Measurements from ENCODE around the gene EEIG2. TPM values are rescaled to one million over a fixed set of nuclear protein-coding genes. Genes with fewer than 3 reads are reported as not detected.

EEIG2 gene
- total and polyA plus RNA-seq, 8 donors: 3.1 to 33.2 (median 9.7) TPM

DNA sequence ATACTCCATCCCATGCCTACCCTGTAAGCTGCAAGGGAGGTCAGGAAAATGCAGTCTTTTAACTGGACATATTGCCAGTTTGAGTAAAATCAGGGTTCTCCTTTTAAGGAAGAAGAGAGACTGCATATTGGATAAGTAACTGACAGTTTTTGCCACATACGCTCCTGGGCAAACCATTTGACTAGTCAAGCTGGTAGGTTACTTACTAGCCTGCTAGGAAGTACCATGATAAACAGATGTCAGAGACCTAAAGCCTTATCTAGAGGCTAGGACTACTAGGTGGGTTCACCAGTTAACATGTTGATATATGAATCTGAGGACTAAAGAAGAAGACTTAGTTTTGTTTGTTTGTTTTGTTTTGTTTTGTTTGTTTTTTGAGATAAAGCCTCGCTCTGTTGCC, 33.5 kb downstream of the EEIG2 start:
- no peaks in the 10 kb centered on the region for H3K9me3 ChIP-seq
- 77 to 94% (median 83%) methylated on average over 2 of the region's 2 CpGs for WGBS, 5 donors
- H3K4me3 ChIP-seq: no peak overlapping the region
- H3K4me1 ChIP-seq: peaks cover 14 to 83% (median 30%) of the 10 kb centered on the region in 4 donors
- TF ChIP-seq POLR2A (IDR thresholded peaks at IDR 0.05) (no peak), EP300 (IDR thresholded peaks at IDR 0.05) (no peak), CTCF (IDR thresholded peaks at IDR 0.05) (no peak), POLR2AphosphoS5 (IDR thresholded peaks at IDR 0.05) (no peak)
- intact Hi-C loops (cut with DNase I; ENCODE audit: low total_unique reads): no loop called here
- no peak for DNase-seq
- H3K27ac ChIP-seq: peak overlapping the region in 2 of 5 donors; percentile 76 to 79
- H3K36me3 ChIP-seq: no peaks in the 10 kb centered on the region
- H3K27me3 ChIP-seq: no peaks in the 10 kb centered on the region

DNA sequence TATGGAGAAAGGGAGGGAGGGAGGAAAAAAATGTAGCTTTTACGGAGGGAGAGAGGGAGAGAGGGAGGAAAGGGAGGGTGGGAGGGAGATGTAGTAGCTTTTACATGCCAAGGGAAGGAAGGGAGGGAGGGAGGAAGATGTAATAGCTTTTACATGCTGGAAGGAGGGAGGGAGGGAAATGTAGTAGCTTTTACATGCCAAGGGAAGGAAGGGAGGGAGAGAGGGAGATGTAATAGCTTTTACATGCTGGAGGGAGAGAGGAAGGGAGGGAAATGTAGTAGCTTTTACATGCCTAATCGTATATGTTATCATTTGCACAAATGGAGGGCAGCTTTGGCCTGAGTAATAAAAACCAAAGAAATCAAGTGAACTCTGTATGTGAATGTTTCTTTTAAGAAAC, 35.6 kb downstream of the EEIG2 start:
- Histone ChIP-seq H3K4me3 (no peak overlapping the region), H3K27ac (peak overlapping the region in 3 of 5 donors; percentile 50 to 63 (median 60)), H3K27me3 (no peaks in the 10 kb centered on the region), H3K36me3 (no peaks in the 10 kb centered on the region), H3K4me1 (peaks cover 14 to 77% (median 25%) of the 10 kb centered on the region in 4 donors), H3K9me3 (no peaks in the 10 kb centered on the region)
- WGBS, 5 donors: 8 to 22% (median 18%) methylated on average over 2 of the region's 2 CpGs
- DNase-seq: peak in 1 of 2 donors; percentile 92
- intact Hi-C loops (cut with DNase I; ENCODE audit: low total_unique reads): no loop called here
- TF ChIP-seq POLR2A (IDR thresholded peaks at IDR 0.05) (no peak), POLR2AphosphoS5 (IDR thresholded peaks at IDR 0.05) (no peak), CTCF (IDR thresholded peaks at IDR 0.05) (no peak), EP300 (IDR thresholded peaks at IDR 0.05) (no peak)

GRCh38 chr1:108597041-108597440, 37.1 kb downstream of the EEIG2 start:
- Histone ChIP-seq H3K27me3 (no peaks in the 10 kb centered on the region), H3K4me1 (peaks cover 8 to 61% (median 14%) of the 10 kb centered on the region in 4 donors), H3K4me3 (no peak overlapping the region), H3K27ac (no peak overlapping the region), H3K9me3 (no peaks in the 10 kb centered on the region), H3K36me3 (peaks cover 0 to under 1% (median 0%) of the 10 kb centered on the region in 4 donors)
- DNase-seq: no peak
- no peak for TF ChIP-seq CTCF (IDR thresholded peaks at IDR 0.05)
- intact Hi-C loops (cut with DNase I; ENCODE audit: low total_unique reads): no loop called here

DNA sequence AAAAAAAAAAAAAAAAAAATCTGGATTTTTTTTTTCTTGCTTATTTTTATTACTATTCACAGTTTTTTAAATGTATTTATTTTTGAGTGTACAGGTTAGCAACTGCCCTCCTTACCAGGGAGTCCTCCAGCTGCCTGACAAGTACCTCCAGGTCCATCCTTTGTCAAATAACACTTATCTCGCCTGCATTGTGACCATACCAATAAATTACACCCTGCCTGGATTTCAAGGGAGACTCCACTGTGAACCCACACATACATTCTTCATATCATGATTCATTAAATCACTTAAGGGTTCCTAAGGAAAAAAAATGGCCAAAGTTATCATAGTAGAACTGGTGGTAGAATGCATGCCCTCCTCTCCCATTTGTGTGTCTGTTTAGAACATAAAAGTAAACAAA, 38.4 kb downstream of the EEIG2 start:
- intact Hi-C loops (cut with DNase I; ENCODE audit: low total_unique reads): no loop called here
- Histone ChIP-seq H3K27me3 (no peaks in the 10 kb centered on the region), H3K36me3 (peaks cover 0 to 13% (median 3%) of the 10 kb centered on the region in 4 donors), H3K27ac (no peak overlapping the region), H3K9me3 (no peaks in the 10 kb centered on the region), H3K4me3 (no peak overlapping the region), H3K4me1 (peaks cover 5 to 48% (median 9%) of the 10 kb centered on the region in 4 donors)
- WGBS, 5 donors: 72 to 96% (median 90%) methylated on average over 1 of the region's 1 CpG
- TF ChIP-seq POLR2AphosphoS5 (IDR thresholded peaks at IDR 0.05) (no peak), POLR2A (IDR thresholded peaks at IDR 0.05) (no peak), CTCF (IDR thresholded peaks at IDR 0.05) (no peak), EP300 (IDR thresholded peaks at IDR 0.05) (no peak)
- DNase-seq: no peak
